GM18867 (cell line): ENCODE results near the gene ME3.

Experiments used
- ATAC-seq: cut with Tn5 transposase; IDR thresholded peaks from one replicate; pipeline ENCODE4 v1.9.1; 2021; ENCODE audit warnings: mild to moderate bottlenecking, moderate library complexity; ENCODE audit not compliant: unreplicated experiment

The ME3 gene

DNA sequence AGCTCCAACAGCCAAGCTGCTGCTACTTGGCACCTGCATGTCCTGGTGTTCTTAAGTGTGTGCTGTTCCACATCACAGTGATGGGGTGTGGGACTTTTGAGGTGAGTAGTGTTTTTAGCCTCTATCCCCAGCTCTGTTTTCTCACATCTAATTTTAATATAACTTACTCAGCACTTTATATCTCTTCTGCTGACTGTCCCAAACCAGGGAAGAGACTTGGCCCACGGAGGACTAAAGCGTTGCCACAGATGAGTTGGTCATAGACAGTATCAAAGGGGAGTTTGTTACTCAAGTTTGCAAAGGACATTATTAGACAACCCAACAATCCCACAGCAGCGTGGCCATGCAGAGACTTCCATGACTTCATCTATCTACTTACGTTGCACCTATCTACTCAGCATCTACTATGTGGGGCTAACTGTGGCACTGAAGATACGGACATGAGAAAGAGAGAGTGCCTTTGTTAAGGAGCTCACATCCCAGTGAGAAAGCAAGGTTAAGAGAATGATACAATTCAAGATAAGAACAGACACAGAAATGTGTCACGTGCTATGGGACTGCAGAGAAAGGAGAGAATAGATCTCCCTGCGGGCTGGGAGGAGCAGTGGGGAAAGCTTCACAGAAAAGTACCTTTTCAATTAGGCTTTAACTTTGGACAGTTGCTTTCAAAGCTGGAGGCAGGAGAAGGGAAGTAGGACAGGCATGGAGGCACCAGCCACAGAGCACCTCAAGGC is 82.4 kb downstream of the ME3 start:
- ATAC-seq: no peak

DNA sequence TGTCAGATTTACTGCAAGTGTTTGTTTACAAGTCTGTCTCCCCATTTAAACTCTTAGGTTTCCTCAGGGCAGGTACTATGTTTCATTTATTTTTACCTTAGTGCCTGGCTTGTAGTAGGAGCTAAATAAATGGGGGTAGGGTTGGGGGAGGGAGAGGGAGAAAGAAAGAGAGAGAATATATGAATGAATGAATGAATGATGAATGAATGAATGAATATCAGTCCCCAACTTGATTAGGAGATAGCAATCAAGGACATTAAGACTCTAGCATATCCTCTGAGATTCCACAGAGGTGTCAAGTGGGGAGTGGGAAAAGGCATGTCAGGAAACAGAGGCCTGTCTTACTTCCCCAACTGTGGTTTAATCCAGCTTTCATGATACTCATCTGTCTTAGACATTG is 83.2 kb downstream of the ME3 start:
- ATAC-seq: no peak

GRCh38 chr11:86588566-86589090 is 83.8 kb downstream of the ME3 start:
- ATAC-seq: no peak

- no peak for ATAC-seq
Observed at GRCh38 chr11:86587264-86588193, 84.9 kb downstream of the ME3 start.

- ATAC-seq: no peak
Observed at GRCh38 chr11:86586307-86586706, 86.1 kb downstream of the ME3 start.

- no peak for ATAC-seq
Observed at GRCh38 chr11:86582898-86583297, 89.5 kb downstream of the ME3 start.

DNA sequence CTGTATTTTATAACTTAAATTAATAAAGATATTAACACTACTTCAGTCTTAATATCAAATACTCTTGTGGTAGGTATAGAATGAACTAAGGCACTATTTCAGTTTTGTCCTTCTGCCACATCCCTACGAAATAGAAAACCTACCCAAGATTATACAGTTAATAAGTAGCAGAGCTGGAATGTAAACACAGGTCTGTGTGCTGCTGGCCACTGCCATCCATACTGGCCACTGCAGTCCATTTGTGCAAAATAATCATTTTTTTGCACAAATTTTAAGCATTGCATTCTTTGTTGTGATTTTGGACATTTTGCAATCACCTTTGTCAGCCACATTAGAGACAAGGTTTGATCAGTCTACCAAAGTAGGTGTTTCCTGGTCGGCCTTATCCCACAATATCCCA is 91.9 kb downstream of the ME3 start:
- no peak for ATAC-seq

GRCh38 chr11:86579406-86579731 is 93.0 kb downstream of the ME3 start:
- ATAC-seq: no peak

GRCh38 chr11:86578727-86579405 is 93.5 kb downstream of the ME3 start:
- no peak for ATAC-seq

GRCh38 chr11:86577644-86578636 is 94.5 kb downstream of the ME3 start:
- ATAC-seq: no peak

- no peak for ATAC-seq
Observed at GRCh38 chr11:86576946-86577624, 95.3 kb downstream of the ME3 start.

DNA sequence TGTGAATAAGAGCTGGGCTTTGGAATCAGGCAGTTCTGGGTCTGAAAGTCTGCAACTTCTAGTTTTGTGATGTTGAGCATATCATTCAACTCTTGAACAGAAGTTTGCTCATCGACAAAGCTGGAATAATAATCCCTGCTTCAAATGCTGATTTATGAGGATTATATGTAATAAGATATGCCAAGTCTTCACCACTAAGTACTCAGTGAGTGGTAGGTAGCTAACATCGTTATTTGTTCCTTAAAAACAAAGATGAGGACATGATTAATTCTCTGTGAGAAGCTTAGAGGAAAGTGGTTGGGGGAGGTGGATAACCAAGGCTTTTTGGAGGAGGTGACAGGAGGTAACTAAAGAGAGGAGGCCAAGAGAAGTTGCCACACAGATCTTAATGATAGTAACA is 96.5 kb downstream of the ME3 start:
- no peak for ATAC-seq

DNA sequence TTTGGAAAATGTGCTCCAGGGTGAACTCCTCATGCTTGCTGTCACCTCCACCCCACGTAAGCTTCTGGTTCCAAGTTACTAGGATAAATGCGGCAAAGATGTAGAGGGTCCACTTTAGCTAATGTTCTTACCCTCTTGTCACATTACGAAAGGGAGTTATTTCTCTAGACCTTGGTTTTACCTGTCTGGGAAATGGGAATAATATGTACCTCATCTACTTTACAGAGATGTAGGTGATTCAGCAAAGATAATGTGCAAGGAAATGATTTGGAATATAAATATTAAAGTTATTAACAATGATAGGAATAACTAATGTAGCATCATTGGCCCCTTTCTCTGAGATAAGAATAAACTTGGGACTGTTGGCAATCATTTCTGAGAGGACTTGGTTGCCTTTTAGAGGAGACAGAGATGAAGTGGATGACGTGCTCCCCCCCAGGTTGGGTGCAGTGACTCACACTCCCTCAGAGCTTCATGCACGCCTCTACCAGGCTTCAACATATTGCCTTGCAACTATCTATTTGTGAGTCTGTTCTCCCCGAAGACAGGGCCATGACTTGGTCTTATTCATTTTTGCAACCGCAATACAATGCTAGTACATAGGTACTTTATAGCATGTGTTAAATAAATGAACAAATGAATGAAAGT is 97.1 kb downstream of the ME3 start:
- ATAC-seq: no peak

GRCh38 chr11:86574493-86575207 is 97.8 kb downstream of the ME3 start:
- ATAC-seq: no peak

DNA sequence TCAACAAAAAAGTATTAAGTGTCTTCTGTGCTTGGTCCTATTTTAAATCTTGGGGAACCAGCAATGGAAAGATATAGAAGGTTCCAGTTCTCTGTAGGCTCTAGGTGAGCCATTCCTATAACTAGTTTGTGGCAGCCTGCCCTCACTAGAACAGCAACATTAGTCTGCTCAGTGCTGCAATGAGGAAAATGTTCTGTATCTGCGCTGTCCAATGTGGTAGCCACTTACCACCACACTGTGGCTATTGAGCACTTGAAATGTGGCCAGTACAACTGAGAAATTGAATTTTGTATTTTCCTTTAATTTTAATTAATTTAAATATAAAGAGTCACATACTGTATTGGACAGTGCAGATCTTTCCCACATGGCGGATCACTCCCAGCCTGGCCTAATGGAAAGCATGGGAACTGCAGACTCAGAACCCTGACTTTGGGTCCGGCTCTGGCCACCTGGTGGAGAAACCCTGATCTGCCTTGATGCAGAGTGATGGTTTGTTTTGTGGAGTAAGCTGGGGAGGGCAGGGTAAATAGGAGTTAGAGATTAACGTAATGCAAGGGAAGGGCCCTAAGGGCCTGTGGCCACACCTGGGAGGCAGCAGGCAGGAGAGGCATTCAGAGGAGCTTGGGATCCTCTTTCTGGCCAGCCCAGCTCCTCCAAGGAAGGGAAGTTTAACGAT is 101.0 kb downstream of the ME3 start:
- ATAC-seq: peak; percentile 58

DNA sequence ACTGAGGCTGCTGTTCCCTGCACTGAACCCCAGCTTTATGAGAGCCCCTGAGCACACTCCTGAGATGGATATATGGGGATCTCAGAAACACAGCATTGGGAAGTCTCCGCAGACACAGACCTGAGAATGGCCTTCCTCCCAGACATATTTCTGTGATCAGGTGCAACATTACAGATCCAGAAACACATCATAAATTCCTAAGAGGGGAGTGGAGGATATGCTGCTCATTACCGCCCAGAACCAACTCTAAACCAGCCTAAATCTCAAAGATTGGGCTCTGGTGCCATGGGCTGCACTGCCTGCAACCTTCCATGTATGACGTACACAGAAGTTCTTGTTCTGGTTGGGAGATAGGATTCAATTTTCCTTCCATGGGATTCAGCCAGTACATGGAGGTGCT is 102.0 kb downstream of the ME3 start:
- no peak for ATAC-seq

- no peak for ATAC-seq
Observed at GRCh38 chr11:86570020-86570419, 102.4 kb downstream of the ME3 start.

DNA sequence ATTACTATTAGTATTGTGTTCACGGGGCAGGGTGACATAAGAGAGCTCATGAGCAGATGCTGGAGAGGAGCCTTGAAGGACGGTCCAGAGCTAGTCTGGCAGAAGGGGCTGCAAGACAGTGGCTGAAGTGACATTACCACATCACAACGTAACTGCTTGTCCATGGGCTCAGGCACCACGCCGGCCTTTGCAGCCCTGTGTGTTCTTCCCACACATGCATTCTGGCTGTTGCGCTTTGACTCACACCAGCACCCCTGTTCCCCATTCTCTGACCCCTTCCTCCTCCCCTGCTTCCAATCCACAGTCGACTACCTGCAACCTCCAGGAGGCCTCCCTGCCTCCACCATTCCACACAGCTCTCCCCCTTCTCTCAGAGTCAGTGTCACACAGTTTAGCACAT is 103.3 kb downstream of the ME3 start:
- no peak for ATAC-seq
